RPMI8226 (cell line): ENCODE results near the gene MAP1A.
"Not testable (repeated sequence)": the region's sequence is repeated elsewhere in the genome, so short reads cannot be mapped to it uniquely, and the experiment has no call there.

Experiments used
- DNase-seq: peaks from one replicate; pipeline ENCODE4 v3.0.0-alpha.2; 2015

The MAP1A gene

GRCh38 chr15:43531018-43531670 is 13.7 kb downstream of the MAP1A start:
- DNase-seq, result no peak

GRCh38 chr15:43532826-43533225 is 15.4 kb downstream of the MAP1A start:
- not testable (repeated sequence) for DNase-seq

- no peak for DNase-seq
These were observed 17.5 kb downstream of the MAP1A start for GRCh38 chr15:43534897-43535296.

- DNase-seq, result no peak
These were observed 20.7 kb downstream of the MAP1A start for GRCh38 chr15:43538091-43538490.

- DNase-seq, result no peak
These were observed 24.4 kb downstream of the MAP1A start for GRCh38 chr15:43541785-43542184.

- no peak for DNase-seq
These were observed 26.9 kb downstream of the MAP1A start for GRCh38 chr15:43544266-43544665.

- no peak for DNase-seq
These were observed 28.0 kb downstream of the MAP1A start for GRCh38 chr15:43545426-43545825.

GRCh38 chr15:43547539-43547938 is 30.1 kb downstream of the MAP1A start:
- DNase-seq, result no peak

GRCh38 chr15:43550527-43551363 is 33.3 kb downstream of the MAP1A start:
- no peak for DNase-seq

- DNase-seq, result no peak
These were observed 34.8 kb downstream of the MAP1A start for GRCh38 chr15:43552256-43552655.

GRCh38 chr15:43552986-43553385 is 35.6 kb downstream of the MAP1A start:
- DNase-seq, result no peak

GRCh38 chr15:43562753-43563152 is 45.3 kb downstream of the MAP1A start:
- DNase-seq, result not testable (repeated sequence)

GRCh38 chr15:43563793-43564192 is 46.4 kb downstream of the MAP1A start:
- not testable (repeated sequence) for DNase-seq

- not testable (repeated sequence) for DNase-seq
These were observed 49.2 kb downstream of the MAP1A start for GRCh38 chr15:43566615-43567014.

GRCh38 chr15:43574607-43575006 is 57.2 kb downstream of the MAP1A start:
- DNase-seq, result not testable (repeated sequence)
